GM18517 (cell line): Measurements from ENCODE around the gene MCOLN3.
"Not testable (repeated sequence)": the region's sequence is repeated elsewhere in the genome, so short reads cannot be mapped to it uniquely, and the experiment has no call there.

Source experiments
- ATAC-seq: cut with Tn5 transposase; IDR thresholded peaks from one replicate; pipeline ENCODE4 v1.9.1; 2021; ENCODE audit warnings: mild to moderate bottlenecking, moderate library complexity; ENCODE audit not compliant: unreplicated experiment

Gene MCOLN3

GRCh38 chr1:85049735-85050166 lies 1.5 kb upstream of the MCOLN3 start:
- no peak for ATAC-seq

GRCh38 chr1:85047472-85048295 lies 616 bp downstream of the MCOLN3 start:
- peak; percentile 34 for ATAC-seq

GRCh38 chr1:85047144-85047471 lies 1.2 kb downstream of the MCOLN3 start:
- no peak for ATAC-seq

GRCh38 chr1:85042413-85042812 lies 5.9 kb downstream of the MCOLN3 start:
- no peak for ATAC-seq

GRCh38 chr1:85041793-85042192 lies 6.5 kb downstream of the MCOLN3 start:
- no peak for ATAC-seq

GRCh38 chr1:85033221-85033620 lies 15.1 kb downstream of the MCOLN3 start:
- no peak for ATAC-seq

- ATAC-seq, result no peak
Observed at GRCh38 chr1:85030536-85030935, 17.8 kb downstream of the MCOLN3 start.

GRCh38 chr1:85028151-85028550 lies 20.1 kb downstream of the MCOLN3 start:
- no peak for ATAC-seq

GRCh38 chr1:85027242-85027983 lies 20.9 kb downstream of the MCOLN3 start:
- peak; percentile 91 for ATAC-seq

GRCh38 chr1:85025940-85026339 lies 22.4 kb downstream of the MCOLN3 start:
- ATAC-seq, result no peak

GRCh38 chr1:85024736-85025135 lies 23.6 kb downstream of the MCOLN3 start:
- no peak for ATAC-seq

GRCh38 chr1:85022700-85023099 lies 25.6 kb downstream of the MCOLN3 start:
- ATAC-seq, result no peak

- ATAC-seq, result no peak
Observed at GRCh38 chr1:85019994-85020393, 28.3 kb downstream of the MCOLN3 start.

- ATAC-seq, result no peak
Observed at GRCh38 chr1:85015826-85016225, 32.5 kb downstream of the MCOLN3 start.

GRCh38 chr1:85005641-85006040 lies 42.7 kb downstream of the MCOLN3 start:
- ATAC-seq, result not testable (repeated sequence)

GRCh38 chr1:85001742-85002141 lies 46.6 kb downstream of the MCOLN3 start:
- no peak for ATAC-seq

- no peak for ATAC-seq
Observed at GRCh38 chr1:84998642-84999280, 49.5 kb downstream of the MCOLN3 start.

GRCh38 chr1:84997667-84998600 lies 50.4 kb downstream of the MCOLN3 start:
- no peak for ATAC-seq

GRCh38 chr1:84996846-84997666 lies 51.2 kb downstream of the MCOLN3 start, which contains the start of gene MCOLN2:
Gene MCOLN2 (minus strand): TSS chr1:84997113. CDS start chr1:84996872, 241 bp downstream.
- peak; percentile 39 for ATAC-seq
